ENCODE data around the gene ARID1B.

Gene ARID1B

GRCh38 chr6:157054531-157054979, 277.4 kb downstream of the ARID1B start:
- DNase-seq (ENCODE audit: low spot score) = no peak

- no peak for DNase-seq (ENCODE audit: low spot score)
Observed at GRCh38 chr6:157055863-157056262, 278.7 kb downstream of the ARID1B start.

- no peak for DNase-seq (ENCODE audit: low spot score)
Observed at GRCh38 chr6:157056275-157056674, 279.1 kb downstream of the ARID1B start.

GRCh38 chr6:157058574-157058973, 281.4 kb downstream of the ARID1B start:
- DNase-seq (ENCODE audit: low spot score) = no peak

- no peak for DNase-seq (ENCODE audit: low spot score)
Observed at GRCh38 chr6:157059781-157060180, 282.6 kb downstream of the ARID1B start.

GRCh38 chr6:157060440-157060952, 283.3 kb downstream of the ARID1B start:
- no peak for DNase-seq (ENCODE audit: low spot score)

GRCh38 chr6:157061770-157062594, 284.8 kb downstream of the ARID1B start:
- DNase-seq (ENCODE audit: low spot score) = no peak

- DNase-seq (ENCODE audit: low spot score) = no peak
Observed at GRCh38 chr6:157063176-157063905, 286.2 kb downstream of the ARID1B start.

- DNase-seq (ENCODE audit: low spot score) = no peak
Observed at GRCh38 chr6:157063923-157064322, 286.7 kb downstream of the ARID1B start.

GRCh38 chr6:157064502-157064901, 287.3 kb downstream of the ARID1B start:
- no peak for DNase-seq (ENCODE audit: low spot score)

- DNase-seq (ENCODE audit: low spot score) = no peak
Observed at GRCh38 chr6:157065366-157065765, 288.2 kb downstream of the ARID1B start.

- DNase-seq (ENCODE audit: low spot score) = no peak
Observed at GRCh38 chr6:157066781-157067491, 289.8 kb downstream of the ARID1B start.

- no peak for DNase-seq (ENCODE audit: low spot score)
Observed at GRCh38 chr6:157067507-157067906, 290.3 kb downstream of the ARID1B start.

GRCh38 chr6:157068691-157069324, 291.6 kb downstream of the ARID1B start:
- no peak for DNase-seq (ENCODE audit: low spot score)

- no peak for DNase-seq (ENCODE audit: low spot score)
Observed at GRCh38 chr6:157069585-157069984, 292.4 kb downstream of the ARID1B start.

GRCh38 chr6:157070403-157071107, 293.4 kb downstream of the ARID1B start:
- DNase-seq (ENCODE audit: low spot score) = no peak

- no peak for DNase-seq (ENCODE audit: low spot score)
Observed at GRCh38 chr6:157072128-157072527, 294.9 kb downstream of the ARID1B start.

- DNase-seq (ENCODE audit: low spot score) = no peak
Observed at GRCh38 chr6:157073596-157073995, 296.4 kb downstream of the ARID1B start.

- no peak for DNase-seq (ENCODE audit: low spot score)
Observed at GRCh38 chr6:157074969-157075368, 297.8 kb downstream of the ARID1B start.

GRCh38 chr6:157075549-157076450, 298.6 kb downstream of the ARID1B start:
- no peak for DNase-seq (ENCODE audit: low spot score)
